ENCODE results near the gene PRKCD.

PRKCD gene

GRCh38 chr3:53227993-53228885 lies 67.2 kb downstream of the PRKCD start:
- no peak for DNase-seq (ENCODE audit: low spot score)
- in situ Hi-C loops (cut with MboI; ENCODE audit: low sequenced_read_pairs, unreplicated experiment) = no loop called here
- no peak for TF ChIP-seq CTCF (IDR thresholded peaks at IDR 0.05; ENCODE audit: borderline replicate concordance, control extremely low read depth, extremely low read depth, insufficient read depth, missing control alignments)

GRCh38 chr3:53229171-53229570 lies 68.2 kb downstream of the PRKCD start:
- no peak for DNase-seq (ENCODE audit: low spot score)
- TF ChIP-seq CTCF (IDR thresholded peaks at IDR 0.05; ENCODE audit: borderline replicate concordance, control extremely low read depth, extremely low read depth, insufficient read depth, missing control alignments) = no peak
- in situ Hi-C loops (cut with MboI; ENCODE audit: low sequenced_read_pairs, unreplicated experiment) = no loop called here

GRCh38 chr3:53229606-53230005 lies 68.6 kb downstream of the PRKCD start:
- in situ Hi-C loops (cut with MboI; ENCODE audit: low sequenced_read_pairs, unreplicated experiment) = no loop called here
- DNase-seq (ENCODE audit: low spot score) = no peak
- no peak for TF ChIP-seq CTCF (IDR thresholded peaks at IDR 0.05; ENCODE audit: borderline replicate concordance, control extremely low read depth, extremely low read depth, insufficient read depth, missing control alignments)

- no peak for TF ChIP-seq CTCF (IDR thresholded peaks at IDR 0.05; ENCODE audit: borderline replicate concordance, control extremely low read depth, extremely low read depth, insufficient read depth, missing control alignments)
- DNase-seq (ENCODE audit: low spot score) = no peak
- in situ Hi-C loops (cut with MboI; ENCODE audit: low sequenced_read_pairs, unreplicated experiment) = no loop called here
These were observed 69.1 kb downstream of the PRKCD start for GRCh38 chr3:53230041-53230621.

GRCh38 chr3:53230789-53231188 lies 69.8 kb downstream of the PRKCD start:
- no peak for TF ChIP-seq CTCF (IDR thresholded peaks at IDR 0.05; ENCODE audit: borderline replicate concordance, control extremely low read depth, extremely low read depth, insufficient read depth, missing control alignments)
- no peak for DNase-seq (ENCODE audit: low spot score)
- in situ Hi-C loops (cut with MboI; ENCODE audit: low sequenced_read_pairs, unreplicated experiment) = no loop called here

GRCh38 chr3:53231532-53232511 lies 70.8 kb downstream of the PRKCD start:
- TF ChIP-seq CTCF (IDR thresholded peaks at IDR 0.05; ENCODE audit: borderline replicate concordance, control extremely low read depth, extremely low read depth, insufficient read depth, missing control alignments) = no peak
- no peak for DNase-seq (ENCODE audit: low spot score)
- in situ Hi-C loops (cut with MboI; ENCODE audit: low sequenced_read_pairs, unreplicated experiment) = no loop called here

Measured in GM13976 (cell line).